ENCODE results near the gene OXA1L.

DNA sequence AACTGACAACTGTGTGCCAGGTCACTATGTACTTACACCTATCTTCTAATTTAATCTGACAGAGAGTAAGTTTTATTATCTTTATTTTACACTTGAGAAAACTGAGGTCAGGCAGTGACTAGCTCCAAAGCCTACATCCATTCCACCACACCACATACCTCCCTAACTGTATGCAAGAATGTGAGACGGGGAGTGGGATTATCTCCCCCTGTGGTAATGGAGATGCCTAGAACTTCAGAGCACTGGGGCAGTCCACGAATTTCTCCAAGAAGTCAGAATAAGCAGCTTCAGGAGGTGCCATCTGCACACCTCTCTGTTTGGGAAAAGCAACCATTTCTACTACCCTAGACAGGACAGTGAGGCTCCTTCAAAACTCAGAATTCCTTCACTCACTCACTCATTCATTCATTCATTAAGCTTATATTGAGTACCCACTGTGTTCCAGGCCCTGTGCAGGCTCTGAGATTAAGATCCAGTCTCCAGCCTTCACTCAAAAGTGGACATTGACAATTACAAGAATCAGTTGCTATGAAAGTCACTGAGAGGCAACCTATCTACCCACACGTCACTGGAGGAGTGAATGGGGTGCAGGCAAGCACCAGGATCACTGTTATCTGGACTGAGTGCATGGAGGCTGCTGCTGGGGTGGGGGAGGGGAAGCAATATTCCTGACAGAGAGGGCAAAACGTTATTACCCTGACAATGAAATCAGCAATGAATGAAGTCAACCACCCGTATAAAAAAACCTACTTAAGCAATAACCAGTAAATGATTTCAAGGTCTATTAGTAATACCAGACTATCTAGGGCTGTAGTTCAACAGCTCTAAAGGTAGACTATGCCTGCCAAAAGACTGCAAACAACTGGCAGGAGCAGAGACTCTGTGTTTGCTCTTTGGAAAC lies 30.8 kb downstream of the OXA1L start:
- TF ChIP-seq POLR2A (IDR thresholded peaks at IDR 0.05; ENCODE audit: low read depth) (no peak), CTCF (IDR thresholded peaks at IDR 0.05) (no peak), POLR2AphosphoS5 (IDR thresholded peaks at IDR 0.05) (no peak)
